H1 (cell line): Measurements from ENCODE around the gene PDE9A. TPM values are rescaled to one million over a fixed set of nuclear protein-coding genes. Genes with fewer than 3 reads are reported as not detected.

ENCODE experiments used
- CTCF ChIA-PET: fragments of 300-600 bp; sonication (Branson Sonifier 250); formaldehyde crosslinking; loops from one replicate; lab custom pipeline; 2021; ENCODE audit not compliant: partially characterized antibody; lab: Charles Lee
- POLR2A ChIA-PET: fragments of 300-600 bp; sonication (Branson Sonifier 250); formaldehyde crosslinking; loops from one replicate; lab custom pipeline; 2021; ENCODE audit warnings: inconsistent platforms; ENCODE audit not compliant: partially characterized antibody; lab: Charles Lee
- DNase-seq, 2 experiments: peaks; one replicate each; pipeline versions ENCODE4 v3.0.0 to v3.0.0-alpha.2; 2010 to 2022; ENCODE audit warnings: low spot score in 2 of 2, low read depth in 1 of 2, mixed read lengths in 1 of 2
- FAIRE-seq: peaks from 2 replicates; lab custom pipeline; 2011; peaks lifted over from hg19 to GRCh38; lab: Jason Lieb, UNC
- H2AFZ ChIP-seq: 2 replicates; pipeline ENCODE4 v1.8.1; 2012; ENCODE audit warnings: low read length, inconsistent platforms
- H2AK5ac ChIP-seq: 2 replicates; pipeline ENCODE4 v1.6.1; 2013; ENCODE audit warnings: low read depth, low read length
- H2BK120ac ChIP-seq: replicated peaks from 2 replicates; pipeline ENCODE3; 2013; ENCODE audit warnings: low read depth, low read length, inconsistent platforms
- H2BK12ac ChIP-seq: 2 replicates; pipeline ENCODE4 v1.6.1; 2013; ENCODE audit warnings: low read depth, low read length
- H2BK15ac ChIP-seq: 2 replicates; pipeline ENCODE4 v1.6.1; 2013; ENCODE audit warnings: low read length
- H2BK20ac ChIP-seq: 2 replicates; pipeline ENCODE4 v1.6.1; 2013; ENCODE audit warnings: low read length
- H2BK5ac ChIP-seq: 2 replicates; pipeline ENCODE4 v1.6.1; 2013; ENCODE audit warnings: low read depth, low read length
- H3K14ac ChIP-seq: 2 replicates; pipeline ENCODE4 v1.6.1; 2013; ENCODE audit warnings: inconsistent platforms; ENCODE audit not compliant: insufficient read length
- H3K18ac ChIP-seq: 2 replicates; pipeline ENCODE4 v1.6.1; 2013; ENCODE audit warnings: low read length; ENCODE audit errors: extremely low read depth
- H3K23ac ChIP-seq: 2 replicates; pipeline ENCODE4 v1.6.1; 2013; ENCODE audit warnings: inconsistent platforms; ENCODE audit not compliant: insufficient read length
- H3K23me2 ChIP-seq: 2 replicates; pipeline ENCODE4 v1.6.1; 2013; ENCODE audit warnings: low read depth, low read length
- H3K27ac ChIP-seq: 2 replicates; pipeline ENCODE4 v1.6.1; 2011; ENCODE audit warnings: low read depth, low read length, inconsistent platforms
- H3K27me3 ChIP-seq, 4 experiments: replicated peaks in 1 of 4; 1 replicate in 1 of 4; 2 replicates in 3 of 4; pipeline versions ENCODE4 v1.6.1 to v1.8.1; 2011 to 2013; ENCODE audit warnings: low read length in 3 of 4, mild to moderate bottlenecking in 3 of 4, inconsistent platforms in 2 of 4, mixed read lengths in 2 of 4, moderate library complexity in 1 of 4; ENCODE audit not compliant: control insufficient read depth in 3 of 4, insufficient read depth in 3 of 4; ENCODE audit errors: extremely low read depth in 1 of 4
- H3K36me3 ChIP-seq, 4 experiments: 2 replicates each; pipeline versions ENCODE4 v1.6.1 to v1.8.1; 2011 to 2013; ENCODE audit warnings: mild to moderate bottlenecking in 4 of 4, low read length in 3 of 4, moderate library complexity in 2 of 4, control low read depth in 1 of 4, inconsistent platforms in 1 of 4; ENCODE audit not compliant: insufficient read depth in 4 of 4, control insufficient read depth in 2 of 4
- H3K4ac ChIP-seq: replicated peaks from 2 replicates; pipeline ENCODE3; 2013; ENCODE audit warnings: low read length, low read depth, mixed read lengths, inconsistent platforms; ENCODE audit not compliant: insufficient read length
- H3K4me1 ChIP-seq, 4 experiments: replicated peaks in 1 of 4; 1 replicate in 1 of 4; 2 replicates in 3 of 4; pipeline versions ENCODE4 v1.6.1 to v1.8.1; 2011 to 2013; ENCODE audit warnings: low read length in 3 of 4, inconsistent platforms in 2 of 4, mixed read lengths in 1 of 4; ENCODE audit not compliant: insufficient read depth in 4 of 4, control insufficient read depth in 3 of 4
- H3K4me2 ChIP-seq, 2 experiments: 2 replicates each; pipeline versions ENCODE4 v1.6.1 to v1.8.1; 2011 to 2013; ENCODE audit warnings: low read depth in 2 of 2, low read length in 2 of 2, control low read depth in 1 of 2, inconsistent platforms in 1 of 2, mild to moderate bottlenecking in 1 of 2; ENCODE audit not compliant: insufficient read depth in 1 of 2
- H3K4me3 ChIP-seq, 4 experiments: fragments of 200-600, 300-600 bp in 1 of 4; sonication (generic), shearing (Covaris generic), sonication (Bioruptor Twin) in 1 of 4; 2 replicates each; pipeline versions ENCODE4 v1.5.1 to v1.8.1; 2011 to 2016; ENCODE audit warnings: low read length in 4 of 4, low read depth in 3 of 4, control low read depth in 2 of 4, inconsistent platforms in 2 of 4, mild to moderate bottlenecking in 2 of 4, mixed read lengths in 1 of 4, moderate library complexity in 1 of 4; ENCODE audit not compliant: insufficient read depth in 2 of 4; ENCODE audit errors: extremely low read depth in 1 of 4
- H3K56ac ChIP-seq: replicated peaks from 2 replicates; pipeline ENCODE3; 2013; ENCODE audit warnings: low read depth, mild to moderate bottlenecking, mixed read lengths, low read length, inconsistent platforms; ENCODE audit not compliant: insufficient read length
- H3K79me1 ChIP-seq: 2 replicates; pipeline ENCODE4 v1.6.1; 2013; ENCODE audit warnings: low read depth, low read length, control low read depth
- H3K79me2 ChIP-seq, 2 experiments: 2 replicates each; pipeline versions ENCODE4 v1.6.1 to v1.8.1; 2012 to 2013; ENCODE audit warnings: low read length in 2 of 2, mild to moderate bottlenecking in 2 of 2, inconsistent platforms in 1 of 2; ENCODE audit not compliant: insufficient read depth in 2 of 2, control insufficient read depth in 1 of 2
- H3K9ac ChIP-seq, 4 experiments: replicated peaks in 1 of 4; 1 replicate in 1 of 4; 2 replicates in 3 of 4; pipeline versions ENCODE4 v1.6.1 to v1.8.1; 2011 to 2013; ENCODE audit warnings: low read depth in 3 of 4, low read length in 3 of 4, control low read depth in 2 of 4, mild to moderate bottlenecking in 2 of 4, moderate library complexity in 2 of 4, inconsistent platforms in 1 of 4; ENCODE audit errors: extremely low read depth in 1 of 4
- H3K9me3 ChIP-seq, 2 experiments: 2 replicates each; pipeline versions ENCODE4 v1.6.1 to v1.8.1; 2012 to 2013; ENCODE audit warnings: mild to moderate bottlenecking in 2 of 2, moderate library complexity in 2 of 2, control low read depth in 1 of 2, inconsistent platforms in 1 of 2, low read depth in 1 of 2, low read length in 1 of 2, mixed read lengths in 1 of 2; ENCODE audit not compliant: insufficient read depth in 2 of 2
- H4K20me1 ChIP-seq, 2 experiments: replicated peaks in 1 of 2; 2 replicates each; pipeline versions ENCODE3 to v1.8.1; 2011 to 2013; ENCODE audit warnings: inconsistent platforms in 2 of 2, low read length in 2 of 2, mild to moderate bottlenecking in 1 of 2; ENCODE audit not compliant: insufficient read depth in 2 of 2, control insufficient read depth in 1 of 2
- H4K5ac ChIP-seq: 2 replicates; pipeline ENCODE4 v1.6.1; 2013; ENCODE audit warnings: low read length, low read depth, mixed read lengths, inconsistent platforms; ENCODE audit not compliant: insufficient read length
- H4K8ac ChIP-seq: 2 replicates; pipeline ENCODE4 v1.8.0; 2013; ENCODE audit warnings: mild to moderate bottlenecking, moderate library complexity, low read length, inconsistent platforms; ENCODE audit not compliant: insufficient read depth; ENCODE audit errors: extremely low read depth
- H4K91ac ChIP-seq: replicated peaks from 2 replicates; pipeline ENCODE3; 2013; ENCODE audit warnings: low read length, mixed read lengths, inconsistent platforms; ENCODE audit not compliant: insufficient read length
- PHF8 ChIP-seq: fragments of 200-600 bp; sonication (generic); conservative IDR thresholded peaks from 2 replicates; pipeline ENCODE4 v1.7.1; 2012; ENCODE audit warnings: low read depth, mild to moderate bottlenecking, inconsistent platforms, low read length, moderate library complexity
- WGBS, 2 experiments: shearing (Covaris generic) in 1 of 2; methylation state at CpG; one replicate each; pipeline versions ENCODE4 v1.1.6 to v1.1.7; 2013 to 2015; ENCODE audit warnings: low lambda C conversion rate in 2 of 2, mixed read lengths in 2 of 2, inconsistent platforms in 1 of 2, low coverage in 1 of 2, missing lambda C conversion rate in 1 of 2; ENCODE audit not compliant: insufficient replicate concordance in 2 of 2, insufficient coverage in 1 of 2, insufficient read length in 1 of 2; ENCODE audit errors: extremely low coverage in 1 of 2, missing lambda C conversion rate in 1 of 2; 5-methylcytosine and 5-hydroxymethylcytosine counted together
- polyA plus RNA-seq, 7 experiments: library from polyadenylated mRNA; depleted of rRNA in 3 of 7; stranded (reverse) in 5 of 7; unstranded in 2 of 7; fragments of >200 nt in 5 of 7; fragments of 200-250 nt in 2 of 7; gene quantifications; 1 replicate in 5 of 7; 2 replicates in 1 of 7; 4 replicates in 1 of 7; pipeline versions ENCODE4 v1.2.1 to v1.2.3, GENCODE V29; 2011 to 2013; ENCODE audit warnings: missing spikeins in 2 of 7, mixed read lengths in 2 of 7
- total RNA-seq: library from RNA; stranded (reverse); fragmentation: NEBNext Ultra II Directional; extraction: Animal tissue kit (Norgen Biotek cat#: 25700); gene quantifications from 2 replicates; pipeline ENCODE4 v1.2.1, GENCODE V29; 2021

PDE9A gene
- total and polyA plus RNA-seq, 2 of the 8 experiments (the other 6 are each of a cell fraction or from before 2014, with no cell fraction given): 39.2 to 45.9 TPM

- FAIRE-seq: no peak
- H2AK5ac ChIP-seq: no peak overlapping the region
- H3K56ac ChIP-seq: no peak overlapping the region
- no peak for DNase-seq
- H3K14ac ChIP-seq: no peak overlapping the region
- peaks cover 0 to 7% of the 10 kb centered on the region in 2 experiments for H4K20me1 ChIP-seq
- H2BK120ac ChIP-seq: no peak overlapping the region
- peaks cover 11% of the 10 kb centered on the region; the same call in 1 of the 2 replicates for H3K23me2 ChIP-seq
- H3K79me1 ChIP-seq: no peaks in the 10 kb centered on the region
- H3K18ac ChIP-seq: no peak overlapping the region
- H3K79me2 ChIP-seq: no peaks in the 10 kb centered on the region
- H2BK15ac ChIP-seq: no peak overlapping the region
- H2BK5ac ChIP-seq: no peak overlapping the region
- POLR2A ChIA-PET: no interaction called here
- no peak overlapping the region; the same call in 1 of the 2 replicates for H4K8ac ChIP-seq
- H3K23ac ChIP-seq: no peak overlapping the region
- no peak overlapping the region for H4K5ac ChIP-seq
- H3K36me3 ChIP-seq: no peaks in the 10 kb centered on the region; a peak in 1 of 8 replicates
- no peak overlapping the region for H2AFZ ChIP-seq
- no peak overlapping the region for H3K4me3 ChIP-seq
- no peak overlapping the region for H3K4me2 ChIP-seq
- H3K9me3 ChIP-seq: no peaks in the 10 kb centered on the region
- TF ChIP-seq PHF8: no peak
- no peak overlapping the region for H2BK20ac ChIP-seq
- CTCF ChIA-PET: interaction anchor here (0.9 to 1.7 kb wide), 3 partner anchors 18 to 69 kb away, joined by 3 to 4 read pairs (median 3); no protein-coding TSS in a partner anchor
- no peak overlapping the region for H4K91ac ChIP-seq
- H3K4me1 ChIP-seq: peaks cover 0 to 8% (median 4%) of the 10 kb centered on the region in 4 experiments; a peak in 4 of 7 replicates
- WGBS, 2 experiments: 89% methylated on average over 6 of the region's 6 CpGs; no CpG with 5 or more reads in 1 of the 2 experiments
- no peak overlapping the region for H3K4ac ChIP-seq
- no peak overlapping the region for H2BK12ac ChIP-seq
- no peak overlapping the region for H3K9ac ChIP-seq
- no peaks in the 10 kb centered on the region; a peak in 1 of 7 replicates for H3K27me3 ChIP-seq
- no peak overlapping the region for H3K27ac ChIP-seq
Measured at GRCh38 chr21:42619841-42620240, 33.6 kb upstream of the PDE9A start.
